Stimulated activated CD8-positive, alpha-beta memory T cell treated with anti-CD3 and anti-CD28 coated beads, Interleukin-15, amount 100 ng/mL, for 48 hours (primary cell): Measurements from ENCODE around the gene ALPG.
"Not testable (repeated sequence)": the region's sequence is repeated elsewhere in the genome, so short reads cannot be mapped to it uniquely, and the experiment has no call there.

Source experiments
- DNase-seq, 2 donors: peaks; one replicate each; pipeline ENCODE4 v3.0.0-alpha.2; 2020; ENCODE audit warnings: low read depth in 2 of 2

Gene ALPG

DNA sequence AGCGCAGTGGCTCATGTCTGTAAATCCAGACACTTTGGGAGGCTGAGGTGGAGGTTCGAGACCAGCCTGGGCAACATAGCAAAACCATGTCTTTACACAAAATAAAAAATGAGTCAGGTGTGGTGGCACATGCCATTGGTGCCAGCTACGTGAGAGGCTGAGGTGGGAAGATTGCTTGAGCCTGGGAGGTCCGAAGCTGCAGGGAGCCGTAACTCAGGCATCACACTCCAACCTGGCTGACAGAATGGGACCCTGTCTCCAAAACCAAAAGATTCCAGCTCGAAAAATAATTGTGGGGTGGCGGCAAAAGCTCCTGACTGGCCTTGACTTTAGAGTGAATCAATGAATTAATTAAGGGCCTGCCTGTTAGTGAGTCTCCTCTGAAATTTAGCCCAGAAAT is 29.3 kb upstream of the ALPG start:
- no peak for DNase-seq

GRCh38 chr2:232377841-232378734 is 28.6 kb upstream of the ALPG start:
- no peak for DNase-seq

- DNase-seq = not testable (repeated sequence)
These were observed 27.9 kb upstream of the ALPG start, which contains the start of gene ALPP for GRCh38 chr2:232378735-232379151. ALPP (plus strand) TSS chr2:232378751; CDS start chr2:232378803, 52 bp downstream.

DNA sequence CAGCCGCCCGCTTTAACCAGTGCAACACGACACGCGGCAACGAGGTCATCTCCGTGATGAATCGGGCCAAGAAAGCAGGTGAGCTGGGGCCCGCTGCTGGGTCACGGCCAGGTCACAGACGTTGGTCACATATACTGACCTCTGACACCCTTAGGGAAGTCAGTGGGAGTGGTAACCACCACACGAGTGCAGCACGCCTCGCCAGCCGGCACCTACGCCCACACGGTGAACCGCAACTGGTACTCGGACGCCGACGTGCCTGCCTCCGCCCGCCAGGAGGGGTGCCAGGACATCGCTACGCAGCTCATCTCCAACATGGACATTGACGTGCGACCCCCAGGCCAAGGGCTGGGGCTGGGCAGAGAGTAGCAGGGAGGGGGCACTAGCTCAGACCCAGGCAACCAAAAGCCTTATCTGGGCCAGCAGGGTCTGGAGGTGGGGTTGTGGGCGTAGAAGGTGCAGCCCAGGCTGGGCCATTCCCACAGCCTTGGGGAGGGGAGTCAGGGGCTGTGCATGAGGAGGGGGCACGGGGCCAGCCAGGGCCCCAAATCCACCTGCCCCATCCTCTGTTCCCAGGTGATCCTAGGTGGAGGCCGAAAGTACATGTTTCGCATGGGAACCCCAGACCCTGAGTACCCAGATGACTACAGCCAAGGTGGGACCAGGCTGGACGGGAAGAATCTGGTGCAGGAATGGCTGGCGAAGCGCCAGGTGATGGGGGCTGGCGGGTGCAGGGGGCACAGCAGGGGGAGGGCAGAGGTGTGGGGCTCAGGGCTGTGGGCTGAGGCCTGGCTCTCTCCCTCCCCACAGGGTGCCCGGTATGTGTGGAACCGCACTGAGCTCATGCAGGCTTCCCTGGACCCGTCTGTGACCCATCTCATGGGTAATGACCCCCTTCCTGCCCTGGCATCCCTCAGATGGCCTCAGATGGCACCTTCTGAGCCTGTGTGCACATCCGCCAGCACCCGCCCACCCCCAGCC is 26.7 kb upstream of the ALPG start:
- DNase-seq = not testable (repeated sequence)

GRCh38 chr2:232381204-232382031 is 25.2 kb upstream of the ALPG start:
- DNase-seq = not testable (repeated sequence)

DNA sequence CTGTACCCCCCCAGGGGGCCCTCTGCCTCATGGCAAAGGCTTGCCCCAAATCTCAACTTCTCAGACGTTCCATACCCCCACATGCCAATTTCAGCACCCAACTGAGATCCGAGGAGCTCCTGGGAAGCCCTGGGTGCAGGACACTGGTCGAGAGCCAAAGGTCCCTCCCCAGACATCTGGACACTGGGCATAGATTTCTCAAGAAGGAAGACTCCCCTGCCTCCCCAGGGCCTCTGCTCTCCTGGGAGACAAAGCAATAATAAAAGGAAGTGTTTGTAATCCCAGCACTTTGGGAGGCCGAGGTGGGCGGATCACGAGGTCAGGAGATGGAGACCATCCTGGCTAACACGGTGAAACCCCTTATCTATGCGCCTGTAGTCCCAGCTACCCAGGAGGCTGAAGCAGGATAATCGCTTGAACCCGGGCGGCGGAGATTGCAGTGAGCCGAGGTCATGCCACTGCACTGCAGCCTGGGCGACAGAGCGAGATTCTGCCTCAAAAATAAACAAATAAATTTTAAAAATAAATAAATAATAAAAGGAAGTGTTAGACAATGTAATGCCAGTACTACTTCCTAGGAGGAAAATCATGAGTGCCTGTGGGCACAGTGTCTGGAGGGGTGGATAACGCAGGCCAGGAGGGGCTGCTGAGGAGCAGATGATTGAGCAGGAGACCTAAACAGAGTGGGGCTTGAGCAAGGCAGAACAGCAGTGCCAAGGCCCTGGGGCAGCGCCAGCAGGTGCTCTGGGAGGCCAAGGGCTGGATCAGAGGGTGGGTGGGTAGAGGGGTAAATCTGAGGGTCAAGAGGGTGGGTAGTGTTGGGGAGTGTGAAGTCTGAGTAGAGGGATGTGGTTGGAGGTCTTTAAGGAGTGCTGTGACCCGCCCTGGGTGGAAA is 24.1 kb upstream of the ALPG start:
- no peak for DNase-seq

DNA sequence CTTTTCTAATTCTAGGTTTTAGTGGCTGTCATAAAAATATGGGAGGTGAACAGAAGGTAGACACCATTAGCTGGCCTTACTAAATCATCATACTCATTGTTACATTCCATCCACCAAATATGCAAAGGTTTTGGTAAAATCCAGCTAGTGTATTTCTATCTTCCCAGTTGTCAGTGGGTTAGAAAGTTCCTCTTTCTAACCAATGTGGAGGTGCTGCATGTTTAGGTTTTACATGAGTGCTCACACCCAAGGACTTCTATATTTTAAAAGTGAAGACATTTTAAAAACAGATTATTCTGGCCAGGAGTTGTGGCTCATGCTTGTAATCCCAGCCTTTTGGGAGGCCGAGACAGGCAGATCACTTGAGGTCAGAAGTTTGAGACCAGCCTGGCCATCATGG is 22.2 kb upstream of the ALPG start:
- DNase-seq = no peak

GRCh38 chr2:232385058-232385457 is 21.6 kb upstream of the ALPG start:
- not testable (repeated sequence) for DNase-seq

DNA sequence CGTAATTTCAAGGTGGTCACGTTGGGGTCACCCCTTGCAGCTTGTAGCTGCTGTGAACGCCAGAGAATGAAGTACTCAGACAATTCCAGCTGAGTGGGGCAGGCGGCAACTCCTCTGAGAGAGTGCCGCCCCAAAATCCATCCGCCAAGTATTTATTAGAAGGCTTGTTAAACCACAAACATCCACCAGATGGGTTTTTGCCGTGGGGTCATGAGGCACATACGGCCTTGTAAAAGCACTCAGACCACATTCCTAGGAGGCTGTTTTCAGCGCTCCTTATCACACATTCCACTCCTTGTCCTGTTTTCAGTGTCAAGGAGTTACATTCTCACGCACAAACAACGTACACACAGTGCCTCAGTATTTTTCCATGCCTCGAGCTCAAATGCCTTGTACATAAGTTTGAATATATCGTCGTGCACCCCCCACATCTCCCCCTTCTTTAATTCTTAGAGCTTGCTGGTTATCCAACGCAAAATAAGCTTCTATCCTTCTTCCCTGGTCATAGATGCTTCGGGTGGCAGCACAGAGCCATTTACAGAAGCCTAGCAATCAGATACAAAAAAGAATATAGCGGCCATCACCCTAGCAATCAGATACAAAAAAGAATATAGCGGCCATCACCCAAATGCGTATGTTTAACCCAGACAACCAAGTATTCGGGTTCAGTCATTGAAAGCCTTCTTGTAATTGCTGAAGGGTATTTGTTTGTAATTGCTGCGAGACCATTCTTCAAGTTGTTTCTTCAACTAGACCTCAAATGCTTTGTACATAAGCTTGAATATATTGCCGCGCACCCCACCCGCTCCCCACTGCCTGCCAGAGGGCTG is 20.8 kb upstream of the ALPG start:
- DNase-seq = no peak

- DNase-seq = no peak
These were observed 20.2 kb upstream of the ALPG start for GRCh38 chr2:232386490-232386739.

DNA sequence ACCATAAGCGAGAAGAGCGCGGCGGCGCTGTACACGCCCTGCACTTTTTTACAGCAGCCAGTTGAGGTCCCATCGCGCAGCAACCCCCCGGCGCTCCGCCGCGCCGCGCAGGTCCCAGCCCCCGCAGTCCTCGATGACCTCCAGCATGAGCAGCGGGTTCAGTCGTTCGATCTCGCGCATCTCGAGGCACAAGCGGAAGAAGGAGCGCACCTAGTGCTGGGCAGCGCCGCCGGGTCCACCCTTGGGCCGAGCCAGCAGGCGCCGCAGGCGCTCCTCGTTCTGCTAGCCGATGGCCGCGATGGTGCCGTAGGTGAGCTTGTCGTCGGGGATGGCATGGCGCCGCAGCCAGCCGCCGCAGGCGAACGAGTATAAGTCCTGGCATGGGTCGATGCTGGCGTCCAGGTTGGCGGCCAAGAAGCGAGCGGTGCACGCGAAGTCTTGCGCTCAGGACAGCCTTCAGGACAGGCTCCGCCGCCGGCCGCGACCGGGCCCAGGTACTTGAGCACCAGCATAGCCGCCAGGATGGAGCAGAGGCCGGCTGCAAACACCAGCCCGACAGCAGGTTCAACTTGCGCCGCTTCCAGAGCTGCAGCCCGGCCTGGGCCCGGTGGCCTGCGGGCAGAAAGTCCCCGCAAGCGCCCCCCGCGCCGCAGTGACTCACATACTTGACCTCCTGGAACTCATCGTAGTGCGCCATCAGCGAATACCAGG is 19.7 kb upstream of the ALPG start:
- DNase-seq = no peak

- DNase-seq = no peak
These were observed 19.0 kb upstream of the ALPG start for GRCh38 chr2:232387451-232388171.

- DNase-seq = no peak
These were observed 18.2 kb upstream of the ALPG start for GRCh38 chr2:232388324-232388891.

GRCh38 chr2:232389327-232389726 is 17.3 kb upstream of the ALPG start:
- no peak for DNase-seq

GRCh38 chr2:232390661-232391060 is 16.0 kb upstream of the ALPG start:
- no peak for DNase-seq

- no peak for DNase-seq
These were observed 13.1 kb upstream of the ALPG start for GRCh38 chr2:232393556-232393955.

- DNase-seq = not testable (repeated sequence)
These were observed 12.2 kb upstream of the ALPG start for GRCh38 chr2:232394431-232394830.

DNA sequence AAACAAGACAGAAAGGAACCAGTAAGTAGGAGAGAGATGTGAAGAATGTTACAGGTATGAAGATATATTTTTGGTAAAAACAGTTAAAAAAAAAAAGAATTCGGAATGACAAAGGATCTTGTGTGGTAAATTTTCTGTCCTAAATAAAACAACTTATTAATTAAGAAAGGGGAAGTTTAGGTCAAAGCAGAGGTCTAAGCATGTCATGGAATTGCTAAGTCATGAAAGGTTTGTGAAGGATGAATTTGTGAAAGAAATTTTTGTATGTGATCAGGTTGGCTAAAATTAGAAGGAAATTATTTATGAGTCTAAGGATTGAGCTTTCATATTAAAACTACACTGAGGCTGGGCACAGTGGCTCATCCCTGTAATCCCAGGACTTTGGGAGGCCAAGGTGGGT is 11.1 kb upstream of the ALPG start:
- no peak for DNase-seq
